Measurements from ENCODE around the gene PAM. TPM values are rescaled to one million over a fixed set of nuclear protein-coding genes. Genes with fewer than 3 reads are reported as not detected.

PAM gene
- total RNA-seq, 1 donor from 2014 or later: 27.9 TPM

DNA sequence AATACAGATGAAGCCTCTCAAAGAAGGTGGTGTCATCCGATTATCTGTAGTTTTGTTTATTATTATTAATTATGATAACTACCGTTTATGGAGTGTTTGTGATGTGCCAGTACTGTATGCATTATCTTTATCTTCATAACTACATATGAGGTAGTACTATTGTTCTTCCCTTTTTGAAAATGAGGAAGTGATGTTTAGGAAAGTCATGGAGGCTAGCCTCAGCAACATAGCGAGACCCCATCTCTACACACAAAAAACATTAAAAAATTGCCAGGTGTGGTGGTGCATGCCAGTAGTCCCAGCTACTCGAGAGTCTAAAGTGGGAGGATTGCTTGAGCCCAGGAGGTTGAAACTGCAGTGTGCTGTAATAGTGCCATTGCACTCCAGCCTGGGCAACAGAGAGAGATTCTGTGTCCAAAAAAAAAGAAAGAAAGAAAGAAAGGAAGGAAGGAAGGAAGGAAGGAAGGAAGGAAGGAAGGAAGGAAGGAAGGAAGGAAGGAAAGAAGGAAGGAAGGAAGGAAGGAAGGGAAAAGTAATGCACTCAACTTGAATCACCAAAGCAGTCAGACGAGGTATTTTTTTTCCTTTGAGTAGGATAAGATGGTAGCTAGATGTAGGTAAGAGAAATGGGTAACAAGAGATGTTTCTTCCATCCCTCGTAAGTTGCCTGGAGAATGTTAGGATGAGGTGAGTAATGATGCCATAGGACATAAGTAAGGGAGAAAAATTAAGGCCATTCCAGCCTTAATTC lies 47.8 kb downstream of the PAM start:
- intact Hi-C loops (cut with micrococcal nuclease): loop anchor here (5.0 kb wide), 1 partner anchor 54 kb away; no protein-coding TSS in a partner anchor

DNA sequence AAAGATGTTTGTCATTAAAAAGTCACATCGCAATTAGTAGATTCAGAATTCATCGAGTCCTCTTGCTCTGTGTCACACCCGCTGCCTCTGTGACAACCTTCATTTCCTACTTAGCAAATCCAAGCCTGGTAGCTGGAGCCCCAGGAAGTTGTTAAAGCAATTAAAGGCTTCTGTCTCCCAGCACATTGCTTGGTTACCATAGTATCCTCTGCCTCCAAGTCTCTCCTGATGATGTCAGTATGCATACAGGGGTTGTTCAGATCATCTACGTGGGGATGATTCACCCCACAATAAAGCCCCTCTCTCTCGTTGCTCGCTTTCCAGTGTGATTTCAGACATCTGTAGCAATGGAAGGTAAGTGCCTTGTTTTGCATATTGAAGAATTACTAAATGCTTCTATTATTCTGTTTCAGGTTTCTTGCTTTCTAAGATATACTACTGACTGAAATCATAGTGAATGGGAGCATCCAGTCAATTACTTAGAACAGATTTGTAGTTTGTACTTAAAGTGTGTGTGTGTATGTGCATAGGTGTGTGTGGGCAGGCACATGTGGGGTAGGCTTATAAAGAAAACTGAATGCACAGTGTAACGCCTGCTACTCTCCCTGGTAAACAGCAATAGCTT lies 52.9 kb downstream of the PAM start:
- intact Hi-C loops (cut with micrococcal nuclease): no loop called here

DNA sequence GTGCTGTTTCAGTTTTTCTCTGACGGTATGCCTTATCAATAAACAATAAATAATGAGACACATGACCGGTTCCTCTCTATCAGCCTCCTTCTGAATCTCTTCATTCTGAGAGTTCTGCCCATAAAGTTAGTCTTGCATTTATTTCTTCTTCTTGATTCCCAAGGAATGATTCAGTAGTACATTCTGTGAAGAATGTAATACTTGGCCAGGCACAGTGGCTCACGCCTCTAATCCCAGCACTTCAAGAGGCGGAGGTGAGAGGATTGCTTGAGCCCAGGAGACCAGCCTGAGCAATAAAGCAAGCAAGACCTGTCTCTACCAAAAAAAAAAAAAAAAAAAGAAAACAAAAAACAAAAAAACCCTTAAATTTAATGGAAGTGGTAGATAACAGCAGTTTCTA lies 53.9 kb downstream of the PAM start:
- intact Hi-C loops (cut with micrococcal nuclease): no loop called here

DNA sequence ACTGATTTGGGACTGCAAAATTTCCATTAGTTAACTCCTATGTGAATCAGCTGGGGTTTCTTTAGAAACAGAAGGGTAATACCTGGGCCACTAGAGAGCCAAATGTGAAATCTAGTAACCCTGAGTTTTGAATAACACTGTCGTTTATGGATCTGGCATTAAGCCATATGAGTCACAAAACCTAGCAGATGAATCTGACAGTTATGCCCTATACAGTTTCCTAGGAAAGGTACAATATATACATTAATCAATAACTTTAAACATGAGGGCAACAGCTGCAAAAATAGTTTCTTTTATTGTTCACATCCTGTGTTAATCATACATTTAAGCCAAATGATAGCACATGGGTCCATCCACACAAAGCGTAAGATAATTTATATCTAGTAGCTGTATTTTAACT lies 56.9 kb downstream of the PAM start:
- intact Hi-C loops (cut with micrococcal nuclease): no loop called here

DNA sequence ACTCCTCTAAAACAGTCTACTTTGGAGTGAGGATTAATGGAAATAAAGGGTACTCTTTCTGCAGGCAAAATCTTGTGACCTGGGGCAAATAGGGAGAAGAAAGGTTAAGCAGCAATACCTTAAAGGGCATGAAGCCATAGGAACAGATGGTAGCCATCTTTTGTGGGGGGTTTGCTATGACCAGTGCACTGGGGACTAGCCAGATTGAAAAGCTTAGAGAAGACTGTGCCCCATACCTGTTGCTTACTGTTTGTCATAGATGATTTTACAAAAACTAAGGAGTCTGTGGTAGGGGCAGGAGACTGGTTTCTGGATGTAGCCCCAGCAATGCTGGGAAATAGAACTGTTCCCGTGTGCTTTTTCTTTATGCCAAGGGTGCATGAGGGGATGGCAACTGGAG lies 58.6 kb downstream of the PAM start:
- intact Hi-C loops (cut with micrococcal nuclease): no loop called here

DNA sequence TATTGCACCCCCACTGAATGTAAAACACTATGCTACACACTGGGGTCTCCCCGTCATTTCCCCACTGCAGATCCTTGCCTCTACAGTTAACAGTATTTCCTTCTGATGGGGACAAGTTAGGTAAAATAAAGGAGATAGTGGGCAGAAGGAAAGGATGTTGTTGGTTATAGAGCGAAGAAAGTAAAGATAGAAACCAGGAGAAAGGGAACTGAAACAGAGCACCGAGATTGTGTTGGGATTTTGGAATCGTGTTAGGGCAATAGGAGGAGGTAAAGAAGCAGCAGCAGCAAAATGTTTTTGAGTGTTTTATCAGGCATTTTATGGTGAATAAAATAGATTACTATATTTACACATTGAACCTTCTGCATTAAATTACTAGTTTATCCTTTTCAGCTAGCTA lies 60.0 kb downstream of the PAM start:
- intact Hi-C loops (cut with micrococcal nuclease): no loop called here

DNA sequence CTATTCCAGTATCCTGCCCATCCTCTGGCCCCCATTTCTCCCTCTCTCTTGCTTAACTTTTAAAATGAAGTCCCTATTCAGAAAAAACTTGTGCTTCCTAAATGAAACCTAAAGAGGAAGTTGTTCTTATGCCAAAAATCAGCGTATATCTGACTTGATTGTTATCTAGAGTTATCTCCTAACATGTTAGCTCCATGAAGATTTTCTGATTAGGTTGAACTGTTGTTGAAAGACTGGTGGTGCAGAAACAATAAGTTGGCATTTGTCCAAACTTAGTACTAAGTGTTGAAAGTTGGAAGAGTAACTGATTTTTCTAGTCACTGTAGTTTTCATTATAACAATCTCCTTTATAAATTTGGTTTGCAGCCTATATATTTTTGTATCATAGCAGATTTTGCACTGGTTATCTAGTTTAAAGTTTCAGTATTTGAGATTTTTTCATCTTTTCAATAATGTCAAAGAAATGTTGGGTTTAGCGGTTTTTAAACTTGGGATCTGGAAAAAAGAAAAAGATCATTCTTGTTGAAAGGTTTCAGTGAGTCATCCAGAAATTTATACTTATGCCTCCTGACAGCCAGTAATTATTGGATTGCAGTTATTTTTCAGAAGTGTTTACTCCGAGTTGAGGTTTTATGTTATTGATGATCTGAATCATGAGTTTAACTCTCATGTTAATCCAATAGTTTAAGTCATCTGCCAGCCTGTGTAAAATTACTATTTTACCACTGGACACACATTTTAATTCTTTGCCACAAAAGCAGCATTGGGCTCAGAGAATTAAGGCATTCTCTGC lies 60.6 kb downstream of the PAM start:
- intact Hi-C loops (cut with micrococcal nuclease): no loop called here

DNA sequence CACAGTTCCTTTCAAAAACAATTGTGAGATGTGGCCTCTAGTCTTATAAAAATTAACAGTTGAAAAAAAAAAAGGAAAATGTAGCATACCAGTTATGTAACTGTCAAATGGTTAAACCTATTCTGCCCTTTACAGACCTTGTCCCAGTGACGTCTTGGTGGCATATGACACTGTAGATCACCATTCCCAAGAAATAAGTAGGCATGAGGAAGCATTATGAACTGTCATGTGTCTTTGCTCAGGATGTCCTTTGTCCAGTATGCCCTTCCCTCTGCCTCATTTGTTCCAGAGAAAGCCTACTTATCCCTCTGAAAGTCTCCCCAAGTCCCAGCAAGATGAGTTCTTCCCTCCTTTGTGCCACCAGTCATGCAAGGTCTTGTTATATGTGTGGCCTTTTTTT lies 63.2 kb downstream of the PAM start:
- intact Hi-C loops (cut with micrococcal nuclease): no loop called here

DNA sequence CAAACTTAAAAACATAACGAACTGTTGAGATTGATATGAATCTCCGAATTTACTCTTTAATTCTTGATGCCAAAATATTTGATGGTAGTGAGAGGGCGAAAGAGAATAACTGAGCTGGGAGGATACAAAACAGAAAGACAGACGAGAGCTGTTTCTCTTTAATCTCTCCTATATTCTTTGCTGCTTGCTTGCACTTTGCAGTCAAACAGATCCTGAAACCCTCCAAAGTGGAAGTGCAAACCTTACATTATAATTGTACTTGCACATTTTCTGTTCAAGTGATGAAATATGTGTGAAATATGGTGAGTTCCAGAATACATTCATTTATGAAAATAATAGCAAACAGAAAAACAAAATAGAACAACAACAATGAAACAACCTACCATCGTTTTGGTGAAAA lies 63.8 kb downstream of the PAM start:
- intact Hi-C loops (cut with micrococcal nuclease): no loop called here

DNA sequence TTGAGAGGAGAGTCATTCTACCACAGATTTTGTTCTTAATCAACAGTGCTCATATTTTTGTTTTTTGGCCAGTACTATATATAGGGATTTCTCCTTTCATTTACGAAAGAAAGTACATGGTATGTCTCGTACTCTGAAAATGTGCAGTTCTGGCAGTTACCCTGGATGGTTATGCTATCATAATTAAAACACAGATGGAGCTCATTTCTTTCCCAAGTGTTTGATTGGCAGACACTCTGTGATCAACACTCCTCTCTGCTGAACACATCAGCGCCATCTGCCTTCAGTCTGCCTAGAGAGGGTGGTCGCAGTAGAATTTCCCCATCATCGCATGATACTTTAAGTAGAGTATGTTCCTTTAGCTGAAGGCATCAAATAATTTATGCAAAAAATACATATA lies 64.5 kb downstream of the PAM start:
- intact Hi-C loops (cut with micrococcal nuclease): no loop called here

DNA sequence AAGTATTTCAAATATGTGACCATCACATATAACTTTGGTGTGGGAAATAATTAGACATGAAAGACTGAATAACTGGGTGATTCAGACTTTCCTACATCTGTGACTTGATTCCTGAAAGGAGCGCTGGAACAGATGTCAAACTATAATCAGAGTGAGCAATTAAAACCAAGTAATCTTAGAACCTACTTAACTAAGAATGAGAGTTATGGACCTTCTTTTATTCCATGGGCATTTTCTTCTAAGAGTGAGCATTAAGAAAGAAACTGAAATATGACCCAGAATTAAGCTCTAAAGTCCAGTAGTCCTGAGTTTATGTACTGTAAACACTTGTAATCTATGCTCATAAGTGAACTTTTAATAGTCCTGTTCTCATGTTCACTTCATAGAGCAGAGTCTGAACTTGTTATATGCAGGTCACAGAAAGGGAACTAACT lies 68.4 kb downstream of the PAM start:
- intact Hi-C loops (cut with micrococcal nuclease): no loop called here

DNA sequence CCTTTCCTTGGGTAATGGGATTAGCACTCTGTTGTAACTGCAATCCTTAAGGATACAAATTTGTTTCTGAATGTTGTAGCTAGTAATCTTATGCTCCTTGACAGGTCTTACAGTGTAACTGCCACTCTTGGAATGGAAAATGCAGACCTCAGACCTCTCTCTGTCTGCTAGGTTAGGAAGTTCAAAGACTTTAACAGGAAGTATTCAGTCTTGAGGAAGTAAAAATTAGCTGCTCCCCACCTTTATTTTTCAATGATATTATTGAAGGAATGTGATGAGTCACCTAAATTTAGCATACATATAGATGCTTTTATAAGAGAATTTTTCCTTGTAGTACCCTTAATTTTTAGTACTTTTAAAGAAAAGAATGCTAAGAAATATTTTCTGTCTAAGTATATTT lies 71.5 kb downstream of the PAM start:
- intact Hi-C loops (cut with micrococcal nuclease): no loop called here

DNA sequence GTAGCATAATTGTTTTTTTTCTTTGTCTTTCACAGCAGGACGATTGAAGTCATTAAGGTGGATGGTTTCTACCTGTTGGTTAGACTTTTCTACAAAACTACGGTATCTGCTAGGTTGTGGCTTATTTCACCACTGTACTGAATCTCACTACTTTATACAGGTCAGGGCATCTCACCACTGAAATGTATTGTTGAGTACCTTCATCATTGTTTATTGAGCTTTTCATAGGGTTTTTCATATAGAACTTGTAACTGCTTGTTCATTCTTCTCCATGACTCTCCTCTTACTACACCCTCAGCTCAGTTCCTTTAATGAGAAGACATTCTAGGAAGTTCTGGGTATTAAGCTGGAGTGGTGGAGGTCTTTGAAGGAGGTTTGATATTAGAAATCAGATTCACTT lies 75.1 kb downstream of the PAM start:
- intact Hi-C loops (cut with micrococcal nuclease): no loop called here

DNA sequence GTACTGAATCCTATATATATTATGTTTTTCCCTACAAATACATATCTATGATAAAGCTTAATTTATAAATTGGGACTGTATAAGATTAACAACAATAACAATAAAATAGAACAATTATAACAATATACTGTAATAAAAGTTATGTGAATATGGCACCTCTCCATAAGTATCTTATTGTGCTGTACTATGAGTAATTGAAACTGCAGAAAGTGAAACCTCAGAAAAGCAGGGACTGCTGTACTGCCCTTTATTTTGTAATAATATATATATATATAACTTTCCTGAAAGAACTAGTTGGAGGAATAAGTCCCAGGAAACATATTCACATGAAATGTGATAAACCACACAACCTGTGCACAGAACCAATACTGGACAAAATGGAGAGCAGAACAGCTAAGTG lies 77.3 kb downstream of the PAM start:
- intact Hi-C loops (cut with micrococcal nuclease): no loop called here

DNA sequence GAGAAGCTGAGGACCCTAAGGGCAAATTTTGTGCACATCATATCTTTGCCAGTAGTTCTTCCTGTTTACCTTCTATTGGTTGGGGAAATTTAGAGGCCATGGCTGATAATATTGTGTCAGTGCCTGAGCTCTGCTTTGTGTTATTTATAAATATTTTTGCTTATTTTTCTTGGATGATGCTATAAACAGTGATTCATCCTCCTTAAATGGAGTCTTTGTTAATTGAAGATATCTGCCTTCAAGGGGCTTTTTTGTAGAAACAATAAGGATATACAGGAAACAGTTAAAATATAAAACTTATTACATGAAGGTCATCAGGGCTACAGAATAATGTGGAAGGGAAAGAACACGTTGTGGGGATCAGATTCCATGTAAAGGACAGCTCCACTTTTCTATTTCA lies 78.0 kb downstream of the PAM start:
- intact Hi-C loops (cut with micrococcal nuclease): no loop called here

DNA sequence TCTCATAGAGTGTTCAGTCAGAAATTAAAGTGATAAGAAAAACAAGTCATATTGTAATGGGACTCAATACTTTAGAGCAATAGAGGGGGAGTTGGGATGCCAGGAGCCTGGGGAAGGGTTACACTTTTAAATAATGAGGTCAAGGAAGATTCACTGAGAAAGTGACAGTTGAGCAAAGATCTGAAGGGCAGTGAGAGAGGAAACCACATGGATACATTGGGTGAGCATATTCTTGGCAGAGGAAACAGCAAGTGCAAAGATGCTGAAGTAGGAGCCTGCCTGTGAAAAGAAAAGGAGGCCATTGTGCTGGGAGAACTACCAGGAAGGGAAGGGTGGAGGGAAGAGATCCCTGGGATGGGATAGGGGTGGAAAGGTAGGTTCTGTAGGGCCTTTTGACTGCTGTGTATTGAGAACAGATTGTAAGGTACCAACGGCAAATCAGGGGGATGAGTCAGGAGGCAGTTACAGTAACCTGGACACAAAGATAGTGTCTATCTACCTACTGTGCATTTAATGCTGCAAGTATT lies 79.4 kb downstream of the PAM start:
- intact Hi-C loops (cut with micrococcal nuclease): no loop called here

DNA sequence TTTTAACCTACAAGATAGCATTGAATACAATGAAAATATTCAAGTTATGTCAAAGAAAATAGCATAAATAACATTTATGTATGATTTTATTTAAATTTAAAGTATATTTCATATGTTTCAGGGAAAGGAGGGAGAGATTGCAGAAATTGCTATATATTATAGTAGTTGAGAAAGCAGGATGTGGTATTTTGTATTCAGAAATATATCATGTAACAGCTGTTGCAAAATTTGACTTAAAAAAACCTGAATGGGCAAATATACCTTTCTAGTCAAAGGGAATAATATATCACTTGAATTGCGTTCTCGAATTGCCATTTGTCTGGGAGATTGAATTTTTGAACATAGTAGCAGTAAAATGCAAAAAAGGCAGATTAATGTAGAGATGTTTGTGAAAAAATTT lies 80.6 kb downstream of the PAM start:
- intact Hi-C loops (cut with micrococcal nuclease): no loop called here

DNA sequence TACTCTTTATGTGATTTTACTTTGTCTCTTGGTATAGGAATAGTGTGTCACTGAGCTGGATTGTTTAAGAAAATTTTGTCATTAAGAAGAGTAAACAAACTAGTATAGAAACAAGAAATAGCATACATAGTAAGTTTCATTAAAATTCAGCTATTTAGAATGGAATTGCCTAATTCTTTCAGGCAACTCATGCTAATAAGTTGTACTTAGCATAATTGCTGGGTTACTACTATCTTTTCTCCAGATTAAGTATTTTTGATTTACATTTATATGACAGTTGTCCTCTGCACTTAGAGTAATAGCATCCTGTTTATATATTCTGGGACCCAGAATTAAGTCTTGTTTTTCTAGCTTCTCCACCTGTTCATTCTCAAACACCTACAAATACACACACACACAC lies 85.9 kb downstream of the PAM start:
- intact Hi-C loops (cut with micrococcal nuclease): no loop called here

DNA sequence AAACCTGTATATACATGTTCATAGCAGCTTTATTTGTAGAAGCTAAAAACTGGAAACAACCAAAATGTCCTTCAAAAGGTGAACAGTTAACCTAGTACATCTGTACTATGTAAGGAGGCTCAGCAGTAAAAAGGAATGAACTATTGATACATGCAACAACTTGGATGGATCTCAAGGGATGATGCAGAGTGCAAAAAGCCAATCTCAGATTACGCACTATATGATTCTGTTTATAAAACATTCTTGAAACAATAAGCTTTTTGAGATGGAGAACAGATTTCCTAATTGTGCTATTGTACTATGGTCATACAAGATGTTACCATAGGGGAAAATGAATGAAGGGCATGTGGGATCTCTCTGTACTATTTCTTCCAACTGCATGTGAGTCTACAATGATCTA lies 88.9 kb downstream of the PAM start:
- intact Hi-C loops (cut with micrococcal nuclease): no loop called here

DNA sequence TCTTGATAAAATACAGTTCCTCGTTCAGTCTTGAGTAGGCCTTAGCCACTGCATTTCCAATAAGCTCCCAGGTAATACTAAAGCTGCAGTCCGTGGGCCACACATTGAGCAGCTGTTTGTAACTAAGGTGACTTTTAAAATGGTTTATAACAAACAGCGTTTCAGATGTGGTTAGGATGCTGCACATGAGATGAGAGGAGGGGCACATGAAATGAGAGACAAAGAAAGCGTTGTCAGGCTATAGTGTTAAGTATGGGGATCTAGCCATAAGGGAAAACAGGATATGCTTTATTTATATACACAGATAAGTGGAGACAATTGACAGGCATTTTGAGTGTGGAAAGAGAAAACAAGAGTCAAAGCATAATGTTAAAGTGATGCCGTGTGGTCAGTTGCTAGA lies 89.9 kb downstream of the PAM start:
- intact Hi-C loops (cut with micrococcal nuclease): no loop called here

DNA sequence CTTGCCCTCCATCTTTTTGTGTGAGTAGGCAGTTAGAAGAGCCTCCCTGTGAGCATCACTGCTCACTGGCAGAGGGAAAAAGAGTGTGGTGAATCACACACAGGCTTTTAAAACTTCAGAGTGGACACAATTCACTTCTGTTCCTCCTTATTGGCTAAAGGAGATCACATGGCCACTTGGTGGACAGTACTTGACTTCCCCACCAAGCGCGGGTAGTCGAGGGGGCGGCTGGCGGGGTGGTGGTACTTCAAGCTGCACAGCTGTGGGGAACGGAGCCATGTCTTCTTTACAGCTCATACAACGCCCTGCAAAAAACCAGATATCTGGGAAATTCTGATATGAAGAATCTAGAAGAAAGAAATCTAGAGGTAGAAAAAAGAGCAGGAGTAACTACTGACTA lies 95.4 kb downstream of the PAM start:
- intact Hi-C loops (cut with micrococcal nuclease): no loop called here

DNA sequence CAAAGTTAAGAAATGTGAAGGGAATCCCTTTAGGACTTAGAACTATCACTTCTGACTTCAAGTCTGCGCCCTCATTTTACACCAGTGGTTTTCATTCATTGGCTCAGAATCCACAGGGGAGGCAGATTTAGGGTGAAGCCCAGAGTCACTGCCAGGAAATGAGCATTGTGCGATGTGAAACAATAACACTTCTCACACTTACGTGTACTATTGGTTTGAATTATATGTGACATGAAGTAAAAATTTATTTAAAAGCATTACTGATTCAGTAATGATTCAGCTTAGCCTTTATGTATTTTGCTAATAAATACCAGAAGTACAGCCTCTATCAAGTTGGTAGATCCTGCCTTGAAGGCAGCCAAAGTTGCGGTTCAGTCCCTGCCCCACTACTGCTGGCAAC lies 98.6 kb downstream of the PAM start:
- intact Hi-C loops (cut with micrococcal nuclease): no loop called here
